HG03571 (cell line): ENCODE results near the gene MAP6D1.

Experiments used
- ATAC-seq: cut with Tn5 transposase; IDR thresholded peaks from one replicate; pipeline ENCODE4 v1.9.1; 2021; ENCODE audit not compliant: unreplicated experiment

MAP6D1 gene

DNA sequence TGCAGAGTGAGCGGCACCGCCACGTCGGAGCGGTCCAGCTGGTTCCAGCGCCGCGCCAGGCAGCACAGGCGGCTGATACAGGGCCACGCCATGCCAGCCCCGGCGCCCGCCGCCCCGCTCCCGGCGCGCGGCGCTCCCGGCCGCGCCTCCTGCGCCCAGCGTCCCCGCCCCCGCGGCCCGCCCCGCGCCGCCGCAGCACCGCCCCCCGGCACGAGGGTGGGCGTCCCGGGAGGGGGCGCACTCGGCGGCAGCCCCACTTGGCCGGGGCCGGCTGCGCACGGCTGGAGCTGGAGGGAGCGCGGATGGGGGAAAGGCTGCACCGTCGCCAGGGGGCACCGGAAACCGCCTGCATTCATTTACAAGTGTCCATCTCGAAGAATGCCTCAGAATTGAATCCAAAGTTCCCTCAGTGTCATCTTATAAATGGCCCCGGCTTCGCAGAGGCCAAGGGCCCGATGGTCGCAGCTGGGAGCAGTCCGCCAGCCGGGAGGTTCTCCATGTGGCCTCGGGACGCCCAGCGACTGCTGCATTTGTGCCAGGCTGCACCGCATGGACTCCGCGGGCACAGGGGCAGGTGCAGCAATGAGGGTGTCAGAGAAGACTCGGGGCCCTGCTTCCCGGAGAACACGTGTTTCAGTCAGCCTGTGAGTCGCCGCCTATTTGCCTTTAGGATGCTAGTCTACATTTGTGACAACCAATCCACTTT is at the start of gene MAP6D1:
Gene MAP6D1, minus strand, starts transcription at position 122 of the 706 bp plus-strand sequence. Its CDS starts 30 bp downstream, at position 92.
- ATAC-seq: no peak

DNA sequence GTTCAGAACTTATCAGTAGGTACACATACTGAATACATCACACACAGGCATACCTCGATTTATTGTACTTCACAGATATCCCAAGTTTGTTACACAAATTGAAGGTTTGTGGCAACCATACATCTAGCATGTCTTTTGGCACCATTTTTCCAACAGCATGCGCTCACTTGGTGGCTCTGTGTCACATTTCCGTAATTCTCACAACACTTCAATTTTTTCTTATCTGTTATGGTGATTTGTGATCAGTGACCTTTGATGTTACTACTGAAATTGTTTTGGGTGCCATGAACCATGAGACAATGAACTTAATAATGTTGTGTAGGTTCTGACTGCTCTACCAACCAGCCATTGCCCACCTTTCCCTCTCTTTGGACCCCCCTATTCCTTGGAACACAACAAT is 48.5 kb upstream of the MAP6D1 start:
- ATAC-seq: no peak

DNA sequence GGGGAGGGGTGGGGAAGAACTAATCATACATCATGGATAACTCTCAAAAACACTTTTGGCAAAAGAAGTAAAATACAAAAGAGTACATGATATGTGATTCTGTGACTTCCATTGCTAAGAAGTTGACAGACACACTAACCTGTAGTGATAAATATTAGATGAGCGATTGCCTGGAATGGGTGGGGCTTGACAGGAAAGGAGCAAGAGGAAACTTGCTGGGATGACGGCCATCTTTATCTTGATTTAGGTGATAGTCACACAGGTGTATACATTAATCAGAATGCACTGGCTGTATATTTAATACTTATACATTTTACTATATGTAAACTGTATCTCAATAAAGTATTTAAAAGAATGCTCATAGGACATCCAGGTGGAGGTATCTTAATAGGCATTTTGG is 46.2 kb upstream of the MAP6D1 start:
- ATAC-seq: no peak

DNA sequence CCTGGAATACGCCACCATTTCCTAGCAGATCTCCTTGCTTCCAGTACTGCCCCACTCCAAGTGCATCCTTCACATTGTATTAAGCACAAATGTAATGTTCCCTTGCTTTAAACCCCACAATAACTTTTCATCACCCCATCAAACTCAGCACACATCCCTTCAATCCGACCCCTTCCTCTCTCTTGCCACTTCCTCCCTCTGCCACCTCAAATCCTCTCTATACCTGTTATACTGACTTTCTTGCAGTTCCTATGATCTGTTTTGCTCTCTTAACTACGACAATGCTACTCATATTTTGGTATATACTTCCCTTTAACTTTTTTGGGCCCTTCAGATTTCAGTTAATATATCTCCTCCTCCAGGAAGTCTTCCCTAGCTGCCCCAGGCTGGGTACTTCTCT is 45.2 kb upstream of the MAP6D1 start:
- no peak for ATAC-seq

DNA sequence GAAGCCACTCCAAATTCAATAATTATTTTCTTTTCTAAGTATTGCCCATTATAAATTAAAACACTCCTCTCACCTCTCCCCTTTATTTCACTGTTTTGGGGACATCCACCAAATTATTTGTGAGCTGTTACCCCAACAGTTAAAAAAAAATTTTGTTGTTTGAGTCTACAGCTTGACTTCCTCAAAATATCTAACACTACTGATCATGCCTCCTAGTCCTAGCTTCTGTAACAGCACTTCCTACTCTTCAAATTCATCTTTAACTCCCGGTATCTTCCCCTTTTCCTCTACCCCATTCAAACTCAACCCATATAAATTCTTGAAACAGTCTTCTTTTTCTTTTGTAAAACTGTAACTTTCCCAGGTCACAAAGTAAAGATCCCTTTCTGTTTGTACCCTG is 43.4 kb upstream of the MAP6D1 start:
- no peak for ATAC-seq

DNA sequence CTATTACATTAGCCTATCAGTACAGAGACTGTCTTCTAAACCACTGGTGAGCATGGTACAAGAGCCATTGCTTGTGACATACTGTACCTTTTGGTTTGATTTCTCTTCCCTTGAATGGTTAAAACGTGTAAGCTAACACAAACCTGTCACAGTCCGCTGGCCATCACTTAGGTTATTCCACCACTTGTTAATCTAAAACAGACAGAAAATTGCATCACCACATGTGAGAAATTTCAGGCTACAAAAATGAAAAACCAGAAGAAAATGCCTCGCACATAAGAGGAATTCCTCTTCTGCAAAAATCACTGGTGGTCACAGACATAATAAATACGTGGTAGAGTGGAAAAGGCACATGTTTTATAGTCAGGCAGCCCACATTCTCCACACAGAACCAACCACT is 37.2 kb upstream of the MAP6D1 start:
- no peak for ATAC-seq

DNA sequence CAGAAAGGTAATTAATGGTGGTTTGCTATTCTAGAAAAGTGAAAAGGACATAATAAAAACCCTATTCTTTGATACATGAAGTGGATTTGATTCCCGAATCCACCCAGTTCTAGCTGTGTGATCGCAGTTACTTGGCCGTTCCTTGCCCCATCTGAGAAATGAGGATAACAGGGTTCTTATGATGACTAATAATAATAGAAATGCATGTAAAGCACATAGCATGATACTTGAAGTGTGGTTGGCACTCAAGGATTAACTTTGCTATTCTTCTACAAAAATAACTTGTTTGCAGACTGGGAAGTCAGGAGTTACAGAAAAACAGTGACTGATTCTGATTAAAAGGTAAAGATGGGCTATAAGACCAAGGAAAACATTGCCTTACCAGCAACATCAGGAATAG is 32.5 kb upstream of the MAP6D1 start:
- ATAC-seq: no peak

DNA sequence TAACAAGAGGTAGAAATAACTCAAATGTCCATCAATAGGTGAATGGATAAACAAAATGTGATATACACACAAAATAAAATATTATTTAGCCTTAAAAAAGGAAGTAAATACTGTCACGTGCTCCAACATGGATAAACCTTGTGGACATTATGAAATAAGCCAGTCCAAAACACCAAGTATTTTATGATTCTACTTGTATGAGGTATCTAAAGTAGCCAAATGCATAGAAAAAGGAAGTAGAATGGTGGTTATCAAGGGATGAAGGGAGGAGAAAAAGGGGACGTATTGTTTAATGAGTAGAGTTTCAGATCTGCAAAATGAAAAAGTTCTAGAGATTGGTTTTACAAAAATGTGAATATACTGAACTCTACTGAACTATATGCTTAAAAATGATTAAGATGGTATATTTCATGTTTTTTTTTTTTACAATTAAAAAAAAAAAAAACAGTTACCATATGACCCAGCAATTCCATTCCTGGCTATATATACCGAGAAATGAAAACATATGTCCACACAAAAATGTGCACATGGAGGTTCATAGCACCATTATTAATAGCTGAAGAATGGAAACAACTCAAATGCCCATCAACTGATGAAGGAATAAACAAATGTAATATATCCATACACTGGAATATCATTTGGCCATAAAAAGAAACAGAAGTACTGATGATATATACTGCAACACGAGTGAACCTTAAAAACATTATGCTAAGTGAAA is 29.1 kb upstream of the MAP6D1 start:
- ATAC-seq: no peak

DNA sequence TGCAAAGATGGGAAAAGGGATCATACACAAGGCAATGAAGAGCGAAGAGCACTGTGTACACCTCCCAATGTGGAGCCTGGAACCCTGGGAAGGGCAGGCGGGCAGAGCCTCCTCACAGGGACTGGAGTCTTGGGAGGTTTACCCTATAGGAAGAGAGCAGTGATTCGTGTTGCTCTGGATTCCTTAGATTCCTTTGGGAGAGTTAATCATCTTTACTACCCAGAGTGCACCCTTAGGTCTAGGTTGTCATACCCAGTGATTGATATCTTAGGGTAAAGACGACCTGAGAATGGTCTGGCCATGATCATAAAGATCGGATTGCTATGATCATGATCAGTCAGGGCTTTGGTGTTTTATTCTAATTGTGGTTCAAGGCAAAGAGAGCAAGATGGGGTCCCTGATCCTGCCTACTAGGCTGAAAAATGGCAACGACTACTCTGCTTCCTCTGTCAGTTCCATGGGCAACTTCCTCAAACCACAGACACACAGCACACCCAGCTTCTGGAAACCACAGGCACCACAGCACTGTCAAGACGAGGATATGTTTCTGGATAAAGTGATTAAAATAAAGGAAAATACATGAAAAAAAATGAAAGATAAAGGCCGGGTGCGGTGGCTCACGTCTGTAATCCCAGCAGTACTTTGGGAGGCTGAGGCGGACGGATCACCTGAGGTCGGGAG is 20.4 kb upstream of the MAP6D1 start:
- ATAC-seq: no peak

DNA sequence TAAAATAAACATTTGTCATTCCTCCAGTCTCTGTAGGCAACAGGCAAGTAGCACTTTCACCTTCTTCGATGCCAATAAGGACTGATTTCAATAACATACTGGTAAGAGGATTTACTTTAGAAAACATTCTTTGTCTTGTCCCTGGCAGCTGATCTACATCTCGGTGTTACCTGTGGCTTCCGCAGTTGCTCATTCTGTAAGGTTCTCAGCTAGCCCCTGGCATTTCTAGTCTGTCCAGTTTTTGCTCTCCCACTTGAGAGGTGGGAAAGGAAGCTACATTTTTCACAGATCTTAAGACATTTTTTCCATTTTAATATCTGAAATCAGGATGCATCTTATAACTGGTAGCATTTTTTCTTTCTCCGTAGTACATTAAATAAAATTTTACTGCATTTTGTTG is 19.7 kb upstream of the MAP6D1 start:
- ATAC-seq: no peak

DNA sequence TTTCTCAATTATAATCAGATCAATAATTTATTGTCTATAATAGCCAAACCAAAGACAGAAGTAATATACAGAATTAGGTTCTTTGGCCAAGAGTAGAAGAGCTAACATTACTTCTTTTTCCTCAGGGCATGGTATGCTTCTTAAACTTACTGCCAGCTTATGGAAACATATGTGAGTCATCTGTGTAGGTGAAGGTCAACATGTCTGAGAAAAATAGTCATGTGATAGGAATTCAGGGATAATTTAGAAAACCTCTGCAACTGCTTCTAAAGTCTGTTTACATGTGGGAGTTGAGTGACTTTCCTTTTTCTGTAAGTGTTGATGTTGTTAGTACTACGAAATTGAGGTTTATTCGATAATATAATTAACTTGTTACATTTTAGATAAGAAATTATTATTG is 19.2 kb upstream of the MAP6D1 start:
- ATAC-seq: no peak

DNA sequence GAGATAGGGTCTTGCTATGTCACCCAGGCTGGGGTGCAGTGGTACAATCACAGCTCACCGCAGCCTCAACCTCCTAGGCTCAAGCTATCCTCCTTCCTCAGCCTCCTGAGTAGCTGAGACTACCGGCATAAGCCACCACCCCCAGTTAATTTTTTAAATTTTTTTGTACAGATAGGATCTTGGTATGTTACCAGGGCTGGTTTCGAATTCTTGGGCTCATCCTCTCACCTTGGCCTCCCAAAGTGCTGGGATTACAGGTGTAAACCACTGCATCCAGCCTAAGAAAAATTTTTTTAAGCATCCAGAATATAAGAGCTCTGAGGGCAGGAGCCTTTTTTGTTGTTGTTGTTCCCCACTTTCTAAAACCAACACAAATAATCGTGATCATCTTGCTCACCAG is 14.4 kb upstream of the MAP6D1 start:
- no peak for ATAC-seq

DNA sequence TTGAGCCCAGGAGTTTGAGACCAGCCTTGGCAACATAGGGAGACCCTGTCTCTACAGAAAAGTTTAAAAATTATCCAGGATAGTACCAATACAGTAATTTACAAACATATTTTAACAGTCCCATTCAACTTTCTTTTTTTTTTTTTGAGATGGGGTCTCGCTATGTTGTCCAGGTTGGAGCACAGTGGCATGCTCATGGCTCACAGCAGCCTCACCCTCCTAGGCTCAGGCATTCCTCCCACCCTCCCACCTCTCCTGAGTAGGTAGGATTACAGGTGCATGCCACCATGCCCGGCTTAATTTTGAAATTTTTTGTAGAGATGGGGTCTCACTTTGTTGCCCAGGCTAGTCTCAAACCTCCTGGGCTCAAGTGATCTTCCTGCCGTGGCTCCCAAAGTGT is 12.5 kb upstream of the MAP6D1 start:
- no peak for ATAC-seq

DNA sequence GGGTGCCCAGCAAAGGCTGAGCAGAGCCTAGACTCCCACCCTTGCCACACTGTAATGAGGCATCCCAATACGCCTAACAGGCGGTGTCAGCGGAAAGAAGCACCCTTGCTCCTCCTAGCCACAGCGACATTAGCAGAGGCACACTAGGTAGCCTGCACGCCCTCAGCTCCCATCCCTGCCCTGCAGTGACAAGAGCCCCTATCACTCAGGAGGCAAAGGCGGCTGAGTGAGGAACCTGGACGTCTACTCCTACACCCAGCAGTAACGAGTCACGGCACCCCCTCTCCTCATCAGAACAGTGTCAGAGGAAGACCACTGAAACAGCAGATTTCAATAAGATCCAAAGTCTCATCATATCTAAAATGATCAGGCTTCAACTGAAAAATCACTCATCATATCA is 12.0 kb upstream of the MAP6D1 start:
- no peak for ATAC-seq

DNA sequence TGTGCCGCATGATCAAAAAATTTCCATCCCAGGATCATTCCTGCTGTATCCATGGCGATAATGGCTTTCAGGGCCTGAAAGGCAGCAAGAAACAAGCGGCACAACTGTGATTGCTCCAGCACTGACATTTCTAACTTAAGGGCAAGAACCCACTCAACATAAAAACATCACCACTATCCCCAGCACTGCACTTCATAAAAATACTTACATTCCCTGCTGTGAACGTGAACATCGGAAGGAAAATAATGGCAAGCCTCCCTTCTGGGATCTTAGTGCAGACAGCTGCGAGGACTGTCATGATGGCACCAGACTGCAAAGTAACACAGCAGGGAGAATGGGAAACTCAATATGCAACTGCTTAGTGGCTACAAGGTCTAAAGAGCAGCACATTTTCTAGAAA is 8.1 kb upstream of the MAP6D1 start:
- no peak for ATAC-seq

DNA sequence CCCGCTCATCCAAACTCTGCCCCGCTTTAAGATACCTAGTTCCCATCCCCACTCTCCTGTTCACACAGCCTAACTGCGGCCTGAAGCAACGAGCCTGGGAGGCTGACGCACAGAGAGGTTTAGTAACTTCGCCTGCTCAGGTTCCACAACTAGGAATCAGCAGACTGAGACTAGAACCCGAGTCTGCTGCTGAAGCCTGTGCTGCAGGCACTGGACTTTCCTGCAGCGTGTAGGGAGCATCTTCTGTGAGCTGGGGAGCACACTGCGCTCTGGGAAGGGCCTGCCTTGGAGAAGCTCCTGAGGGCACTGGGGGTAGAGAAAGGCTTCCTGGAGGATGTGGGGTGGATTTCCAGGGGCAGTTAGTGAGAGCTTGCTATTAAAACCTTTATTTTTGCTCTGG is 4.8 kb upstream of the MAP6D1 start:
- no peak for ATAC-seq

DNA sequence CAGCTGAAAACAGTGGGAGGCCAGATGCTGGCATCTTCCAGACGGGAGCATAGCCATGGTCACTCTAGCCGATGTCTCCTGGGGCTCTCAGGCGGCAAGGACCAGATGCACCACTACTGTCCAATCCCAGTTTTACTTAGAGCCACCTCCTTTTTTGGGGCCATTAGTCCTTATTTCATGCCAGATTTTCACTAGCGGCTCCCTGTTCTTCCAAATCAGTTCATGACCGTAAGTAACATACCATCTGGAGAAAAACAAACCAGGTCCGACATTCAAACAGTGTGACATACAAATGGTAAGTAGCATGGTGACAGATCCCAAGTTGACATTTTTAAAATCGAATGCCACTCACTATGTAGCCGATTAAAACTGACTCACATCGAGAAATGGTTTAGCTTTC is 4.1 kb upstream of the MAP6D1 start:
- ATAC-seq: no peak

DNA sequence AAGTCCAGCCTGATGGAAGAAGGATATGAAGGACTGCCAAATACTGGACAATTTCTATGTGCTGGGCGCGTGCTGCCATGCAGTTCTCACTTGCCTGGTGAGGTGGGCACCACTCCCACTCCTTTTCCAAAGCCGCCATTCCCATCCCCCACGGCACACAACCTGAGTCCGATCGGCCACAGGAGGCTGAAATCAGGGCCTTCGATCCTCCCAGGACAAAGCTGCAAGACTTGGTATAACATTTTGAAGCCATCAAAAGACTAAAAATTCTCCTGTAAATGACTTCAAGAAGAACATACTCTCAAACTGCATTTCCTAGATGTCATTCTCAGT is 3.1 kb upstream of the MAP6D1 start:
- ATAC-seq: no peak

DNA sequence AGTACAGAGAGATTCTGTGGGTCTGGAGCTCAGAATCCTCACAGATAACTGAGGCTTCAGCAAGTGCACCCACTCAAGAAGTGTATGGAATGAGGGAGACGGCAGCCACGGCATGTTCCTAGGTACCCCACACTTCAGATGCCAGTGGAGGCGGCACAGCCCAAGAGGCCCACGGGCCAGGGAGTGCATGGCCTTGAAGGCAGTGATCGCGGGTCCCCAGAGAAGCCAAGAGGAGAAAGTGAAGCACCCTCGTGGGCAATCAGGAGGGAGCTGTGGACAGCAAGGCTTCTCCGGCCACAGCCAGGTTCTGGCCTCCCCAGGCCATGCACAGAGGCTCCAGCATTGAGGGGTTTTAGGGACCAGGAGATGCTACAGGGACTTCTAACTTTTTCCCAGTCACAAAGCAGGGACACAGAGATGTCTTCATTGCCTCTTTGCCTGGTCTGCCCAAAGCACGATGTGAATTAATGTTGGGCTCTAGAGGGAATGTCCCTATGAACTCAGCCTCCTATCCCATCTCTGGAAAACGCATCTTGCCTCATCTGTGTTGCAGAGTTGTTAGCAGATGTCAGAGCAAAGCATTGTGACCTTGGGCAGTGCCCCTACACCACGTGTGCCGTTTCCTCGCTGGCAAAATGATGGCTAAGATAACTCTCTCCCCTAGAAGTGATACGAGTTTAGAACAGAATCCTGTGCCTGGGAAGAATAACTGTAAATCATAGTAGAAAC is 2.6 kb upstream of the MAP6D1 start:
- no peak for ATAC-seq

DNA sequence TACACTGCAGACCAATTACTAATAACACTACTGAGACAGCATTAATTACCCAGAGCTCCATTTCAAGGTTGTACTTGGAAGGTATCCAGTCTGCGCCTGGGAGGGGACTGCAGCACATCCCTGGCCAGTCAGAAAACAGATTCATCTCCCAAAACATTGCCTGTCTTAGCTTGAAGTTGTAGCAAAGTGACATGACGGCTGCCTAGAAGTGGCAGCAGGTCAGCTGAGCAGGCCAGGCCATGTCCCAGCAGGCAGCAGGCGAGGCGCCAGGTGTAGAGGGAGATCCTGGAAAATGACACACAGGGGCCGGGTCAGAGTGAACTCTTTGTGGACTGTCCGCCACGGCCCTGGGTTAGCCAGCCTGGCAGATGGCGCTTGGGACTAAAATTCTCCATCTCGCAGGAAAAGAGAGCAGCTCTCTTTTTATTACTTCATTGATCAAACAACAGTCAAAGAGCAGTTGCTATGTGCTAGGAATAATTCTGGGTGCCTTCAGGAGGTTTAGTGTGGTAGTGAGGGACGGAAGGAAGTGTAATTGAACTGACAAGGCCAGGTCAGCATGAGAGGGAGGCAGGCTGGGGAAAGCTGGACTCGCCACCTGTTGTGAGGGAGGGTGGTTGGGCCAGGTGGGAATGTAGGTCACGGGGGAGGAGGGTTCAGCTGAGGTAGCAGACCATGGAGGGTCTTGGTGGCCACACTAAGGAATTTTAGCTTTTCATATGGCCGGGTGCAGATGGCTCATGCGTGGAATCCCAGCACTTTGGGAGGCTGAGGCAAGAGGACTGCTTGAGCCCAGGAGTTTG is 1.3 kb upstream of the MAP6D1 start:
- ATAC-seq: no peak
